Hepatic stellate cell (primary cell): ENCODE results near the gene RNF208.
A peak's percentile ranks its signal among the peaks of the same experiment; 100 is the strongest.
"Not testable (repeated sequence)": the region's sequence is repeated elsewhere in the genome, so short reads cannot be mapped to it uniquely, and the experiment has no call there.

Experiments used
- DNase-seq: peaks from one replicate; pipeline ENCODE4 v3.0.0; 2011; ENCODE audit warnings: low spot score

RNF208 gene

DNA sequence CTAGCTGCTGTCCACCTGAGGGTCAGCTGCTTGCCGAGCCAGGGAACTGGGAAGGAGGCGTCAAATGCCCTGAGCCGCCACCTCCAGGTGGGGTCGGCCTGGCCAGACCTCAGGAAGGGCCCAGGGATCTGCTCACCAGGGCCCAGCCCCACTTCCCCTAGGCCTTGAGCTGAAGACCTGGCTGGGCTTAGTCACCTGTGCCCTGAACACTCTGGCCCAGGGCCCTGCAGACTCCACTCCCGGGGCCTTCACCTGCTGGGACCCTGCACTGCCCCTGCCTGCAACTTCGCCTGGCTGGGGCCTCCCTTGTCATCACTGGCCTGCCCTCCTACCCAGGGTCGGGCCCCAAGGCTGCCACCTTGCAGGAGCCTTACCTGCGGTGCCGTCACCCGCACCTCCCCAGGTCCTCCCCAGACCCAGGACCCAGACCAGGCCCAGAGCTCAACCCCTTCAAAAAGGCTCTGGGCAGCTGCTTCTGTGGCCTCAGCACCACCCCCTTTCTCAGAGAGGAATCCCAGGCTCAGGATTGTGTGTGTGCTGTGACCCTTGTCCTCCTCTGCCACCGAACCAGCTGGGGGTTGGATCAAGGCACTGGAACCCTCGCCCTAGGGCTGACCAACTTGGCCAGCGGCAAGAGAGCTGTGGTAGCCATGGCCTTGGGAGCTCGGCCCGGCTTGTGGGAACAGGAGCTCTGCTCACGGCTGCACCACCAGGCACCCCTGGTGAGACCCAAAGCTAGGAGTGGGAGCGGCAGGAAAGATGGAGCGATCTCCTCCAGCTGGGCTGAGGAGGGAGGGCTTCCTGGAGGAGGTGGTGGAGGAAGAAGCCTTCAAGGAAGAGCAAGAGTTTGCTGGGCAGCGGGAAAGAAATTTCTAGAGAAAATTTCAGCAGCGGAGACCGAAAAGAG lies 31.9 kb upstream of the RNF208 start:
- no peak for DNase-seq

DNA sequence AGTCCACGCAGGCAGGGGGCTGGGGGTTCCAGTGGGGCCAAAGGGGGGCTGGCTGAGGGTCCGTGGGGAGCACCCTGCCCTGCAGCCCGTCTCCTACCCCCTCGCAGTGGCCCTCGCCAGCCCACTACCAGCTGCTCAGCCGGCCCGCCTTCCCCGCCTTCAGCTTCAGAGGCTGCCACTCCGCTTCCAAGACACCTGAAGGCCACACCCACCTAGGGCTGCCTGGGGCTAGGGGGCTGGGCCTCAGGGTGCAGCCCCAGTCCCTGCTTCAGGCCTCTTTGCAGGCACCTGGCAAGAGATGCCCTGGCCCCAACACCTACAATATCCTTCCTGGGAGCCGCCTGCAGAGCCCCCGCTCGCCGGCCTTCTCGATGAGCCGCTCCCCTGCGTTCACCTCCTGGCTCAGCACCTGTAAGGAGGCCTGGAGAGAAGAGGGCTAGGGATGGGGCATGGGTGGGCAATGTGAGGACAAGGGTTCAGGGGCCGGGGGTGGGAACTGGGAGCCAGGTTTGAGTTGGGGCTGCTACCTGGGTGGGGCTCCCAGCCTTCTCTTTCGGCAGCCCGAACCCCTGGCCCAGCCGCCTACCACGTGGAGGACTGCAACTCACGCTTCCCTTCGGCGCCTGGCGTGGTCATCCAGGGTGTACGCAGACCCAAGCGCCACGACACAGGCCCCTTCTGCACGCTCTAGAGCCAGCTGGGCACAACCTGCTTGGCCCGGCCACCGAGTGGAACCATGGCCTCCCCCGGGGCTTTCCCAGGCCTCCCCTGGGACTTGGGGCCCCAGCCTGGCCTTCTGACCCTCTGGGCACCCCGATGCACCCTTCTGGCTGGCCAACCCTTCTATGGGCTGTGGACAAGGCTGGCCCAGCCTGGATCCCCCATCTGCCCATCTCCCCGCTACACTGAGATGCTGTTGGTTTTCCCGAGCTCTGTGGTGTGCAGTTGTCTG lies 30.8 kb upstream of the RNF208 start:
- no peak for DNase-seq

DNA sequence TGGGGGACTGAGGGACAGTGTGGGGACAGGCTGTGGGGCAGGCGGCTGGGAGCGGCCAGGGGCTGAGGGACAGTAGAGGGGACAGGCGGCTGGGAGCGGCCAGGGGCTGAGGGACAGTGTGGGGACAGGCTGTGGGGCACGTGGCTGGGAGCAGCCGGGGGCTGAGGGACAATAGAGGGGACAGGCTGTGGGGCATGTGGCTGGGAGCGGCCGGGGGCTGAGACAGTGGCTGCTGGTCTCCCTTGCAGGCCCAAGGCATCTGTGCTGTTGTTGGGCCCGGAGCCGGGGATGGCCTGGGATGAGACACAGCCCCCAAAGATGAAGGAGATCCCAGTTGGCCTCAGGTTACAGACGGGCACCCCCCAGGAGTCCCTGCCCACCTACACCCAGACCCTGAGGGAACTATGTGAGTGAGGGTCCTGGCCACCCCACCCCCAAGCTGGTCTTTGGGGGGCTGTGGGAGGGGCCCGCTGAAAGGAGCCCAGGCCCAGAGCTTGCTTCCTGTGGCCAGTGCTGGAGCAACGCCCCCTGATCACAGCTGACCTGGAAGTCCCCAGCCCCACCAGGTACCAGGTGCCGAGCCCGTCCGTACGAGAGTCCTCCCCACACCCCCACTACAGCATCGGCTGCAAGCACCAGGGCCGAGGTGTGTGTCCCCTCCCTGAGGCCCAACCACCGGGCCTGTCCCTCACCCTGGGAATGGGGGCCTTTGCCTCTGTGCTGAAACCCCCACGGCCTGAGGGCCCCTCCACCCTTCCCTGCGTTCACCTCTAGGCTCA lies 29.6 kb upstream of the RNF208 start:
- DNase-seq, result no peak

DNA sequence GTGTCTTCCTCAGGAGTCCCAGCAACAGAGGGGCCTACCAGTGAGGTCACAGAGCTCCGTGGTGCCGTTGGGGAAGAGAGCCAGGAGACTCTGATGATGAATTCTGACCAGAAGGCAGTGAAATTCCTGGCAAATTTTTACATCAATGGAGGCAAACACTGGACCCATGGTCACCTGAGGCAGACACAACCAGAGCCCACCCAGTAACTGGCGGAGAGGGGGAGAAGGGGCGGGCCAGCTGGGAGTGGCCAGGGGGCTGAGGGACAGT lies 29.1 kb upstream of the RNF208 start, which contains the start of gene STPG3:
TSS of gene STPG3 (plus strand) at position 93 of the 268 bp plus-strand sequence. CDS start at position 94, 1 bp downstream.
- no peak for DNase-seq

DNA sequence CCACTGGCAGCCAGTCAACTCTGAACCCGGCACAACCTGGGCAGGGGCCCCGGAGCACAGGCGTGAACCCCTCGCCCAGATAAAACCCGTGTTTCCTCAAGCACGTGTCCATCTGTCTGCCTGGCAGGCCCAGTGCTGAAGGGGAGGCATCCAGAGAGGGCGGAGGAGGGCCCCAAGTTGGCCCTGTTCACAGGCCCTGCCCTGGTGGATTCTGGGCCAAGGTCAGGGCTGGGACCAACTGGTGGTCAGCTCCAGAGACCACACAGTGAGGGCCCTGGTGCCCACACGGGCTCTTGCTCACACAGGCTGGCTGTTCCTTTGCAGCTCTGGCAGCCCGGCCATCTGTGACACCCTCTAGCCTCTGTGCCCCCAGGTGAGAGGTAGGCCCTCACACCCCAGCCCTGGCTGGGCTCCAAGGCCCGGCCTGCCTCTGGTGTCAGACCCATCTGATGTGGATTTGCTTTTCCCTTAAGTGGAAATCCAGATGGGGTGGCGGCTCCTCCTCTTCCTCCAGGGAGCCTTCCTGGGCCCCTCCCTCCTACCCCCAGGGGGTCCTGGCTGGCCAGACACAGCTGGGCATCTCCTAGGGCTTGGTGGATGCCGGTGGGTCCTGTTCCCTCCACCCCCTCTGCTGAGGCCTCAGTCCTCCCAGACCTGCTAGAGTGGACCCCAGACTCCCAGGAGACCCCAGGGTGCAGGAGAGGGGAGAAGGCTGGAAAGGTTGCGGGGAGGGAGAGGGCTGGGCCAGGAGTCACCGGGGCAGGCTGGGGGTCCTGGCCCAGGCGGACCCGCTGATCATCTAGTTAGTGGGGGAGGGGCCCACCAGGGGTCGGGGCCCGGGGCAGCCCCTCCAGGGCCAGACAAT lies 28.5 kb upstream of the RNF208 start:
- DNase-seq, result no peak

GRCh38 chr9:137247916-137248175 lies 25.8 kb upstream of the RNF208 start:
- DNase-seq, result no peak

GRCh38 chr9:137247135-137247915 lies 25.3 kb upstream of the RNF208 start:
- DNase-seq, result no peak

DNA sequence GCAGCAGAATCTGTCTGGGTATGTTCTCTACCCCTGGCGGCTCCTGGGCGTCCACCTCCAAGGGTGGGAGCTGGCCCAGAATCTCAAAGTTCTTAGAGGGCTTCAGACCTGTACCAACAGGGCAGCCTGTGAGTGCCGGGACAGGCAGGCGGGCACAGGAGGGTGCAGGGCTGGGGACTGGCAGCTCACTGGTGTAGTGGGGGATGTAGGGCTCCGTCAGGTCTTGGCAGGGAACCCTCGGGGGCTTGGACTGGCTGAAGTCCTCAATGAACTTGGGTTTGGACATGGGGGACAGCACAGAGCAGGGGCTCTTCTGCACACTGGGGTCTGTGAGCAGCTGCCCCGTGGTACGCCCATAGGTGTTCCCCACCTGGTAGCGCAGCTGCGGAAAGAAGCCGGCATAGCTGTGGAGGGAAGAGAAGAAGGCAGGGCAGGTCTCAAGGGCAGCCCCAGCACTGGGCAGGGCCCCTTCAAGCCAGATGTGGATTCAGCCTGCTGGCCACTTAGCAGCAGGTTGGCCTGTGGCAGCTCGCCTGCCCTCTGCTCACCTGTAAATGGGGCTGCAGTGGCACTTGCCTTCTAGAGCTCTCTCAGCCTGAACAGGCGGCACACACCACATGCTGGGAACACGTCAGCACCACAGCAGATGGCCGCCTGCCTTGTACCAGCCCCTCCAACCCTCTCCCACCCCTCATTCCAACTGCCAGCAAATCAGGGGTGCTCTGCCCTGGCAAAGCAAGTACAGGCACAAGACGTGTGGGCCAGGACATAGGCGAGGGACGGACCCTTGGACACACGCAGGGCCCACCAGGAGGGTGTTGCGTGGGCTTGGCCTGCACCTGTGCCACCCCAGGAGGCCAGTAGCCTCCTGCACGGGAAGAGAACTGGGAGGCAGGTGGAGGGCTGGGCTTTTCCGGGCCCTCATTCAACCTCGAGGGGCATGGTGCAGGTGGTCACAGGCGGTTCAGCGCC lies 23.7 kb upstream of the RNF208 start:
- DNase-seq, result no peak

- DNase-seq, result no peak
Observed at GRCh38 chr9:137244486-137245449, 22.7 kb upstream of the RNF208 start.

- no peak for DNase-seq
Observed at GRCh38 chr9:137243626-137244485, 21.8 kb upstream of the RNF208 start.

GRCh38 chr9:137243266-137243625 lies 21.2 kb upstream of the RNF208 start:
- not testable (repeated sequence) for DNase-seq

GRCh38 chr9:137242269-137243203 lies 20.5 kb upstream of the RNF208 start:
- no peak for DNase-seq

DNA sequence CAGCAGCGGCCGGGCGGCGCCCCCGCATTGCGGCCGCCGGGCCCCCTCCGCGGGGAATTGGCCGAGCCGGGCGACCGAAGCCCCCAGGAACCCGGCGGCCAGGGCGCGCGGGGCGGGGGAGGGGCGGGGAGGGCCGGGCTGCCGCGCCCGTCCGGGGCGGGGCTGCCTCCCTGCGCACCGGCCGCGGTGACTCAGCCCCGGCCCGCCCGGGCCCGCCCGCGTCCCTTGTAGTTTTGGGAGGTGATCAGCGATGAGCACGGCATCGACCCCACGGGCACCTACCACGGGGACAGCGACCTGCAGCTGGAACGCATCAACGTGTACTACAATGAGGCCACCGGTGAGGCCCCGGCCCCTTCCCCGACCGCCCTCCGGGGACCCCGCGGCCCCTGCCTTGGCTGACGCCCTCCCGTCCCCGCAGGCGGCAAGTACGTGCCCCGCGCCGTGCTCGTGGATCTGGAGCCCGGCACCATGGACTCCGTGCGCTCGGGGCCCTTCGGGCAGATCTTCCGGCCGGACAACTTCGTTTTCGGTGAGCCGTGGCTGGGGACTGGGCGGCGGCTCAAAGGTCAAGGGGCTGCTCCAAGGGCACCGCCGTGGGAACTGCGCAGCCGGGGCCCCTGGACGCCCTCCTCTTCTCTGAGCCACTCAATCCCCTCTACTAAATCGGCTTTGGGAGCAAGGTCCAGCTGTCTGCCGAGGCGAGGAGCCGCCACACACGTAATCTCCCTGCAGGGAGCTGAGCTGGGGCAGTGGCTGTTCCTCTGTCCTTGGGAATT lies 19.6 kb upstream of the RNF208 start:
- DNase-seq, result peak; percentile 81

GRCh38 chr9:137240841-137241489 lies 18.9 kb upstream of the RNF208 start, which contains the start of gene TUBB4B:
Gene TUBB4B (plus strand): TSS chr9:137241287. CDS start chr9:137241361, 74 bp downstream.
- DNase-seq, result peak; percentile 100
